IMR-90 (cell line): ENCODE results near the gene C3. TPM values are rescaled to one million over a fixed set of nuclear protein-coding genes. Genes with fewer than 3 reads are reported as not detected.

ENCODE experiments used
- ATAC-seq: fragments of 200-7000 bp; cut with Tn5 transposase; 2 replicates; pipeline ENCODE4 v1.9.1; 2020; ENCODE audit warnings: low read depth, mild to moderate bottlenecking, moderate library complexity
- BruUV-seq: library from RNA; stranded (reverse); fragments of 400-500 nt; replicated peaks from 2 replicates; lab custom pipeline; 2021; lab: Mats Ljungman, UMichigan
- CTCF ChIA-PET: fragments of 300-600 bp; formaldehyde crosslinking; extraction: SDS; loops from one replicate; lab custom pipeline; 2021; ENCODE audit warnings: antibody characterized with exemption; lab: Yijun Ruan, JAX
- POLR2A ChIA-PET: fragments of 300-600 bp; sonication (Branson Sonifier 250); formaldehyde crosslinking; loops from one replicate; lab custom pipeline; 2022; ENCODE audit warnings: antibody characterized with exemption; ENCODE audit not compliant: unreplicated experiment; lab: Charles Lee
- DNase-seq: peaks from one replicate; pipeline ENCODE4 v3.0.0; 2013
- H2AFZ ChIP-seq: replicated peaks from 2 replicates; pipeline ENCODE3; 2013; ENCODE audit warnings: low read length, mild to moderate bottlenecking; ENCODE audit not compliant: poor library complexity
- H2AK5ac ChIP-seq: 2 replicates; pipeline ENCODE4 v1.6.1; 2013; ENCODE audit warnings: low read depth, low read length, inconsistent platforms
- H2AK9ac ChIP-seq: replicated peaks from 2 replicates; pipeline ENCODE3; 2013; ENCODE audit warnings: mild to moderate bottlenecking, low read depth, low read length, moderate library complexity; ENCODE audit not compliant: poor library complexity
- H2BK120ac ChIP-seq: 2 replicates; pipeline ENCODE4 v1.6.1; 2013; ENCODE audit warnings: low read depth, low read length, inconsistent platforms
- H2BK15ac ChIP-seq: 3 replicates; pipeline ENCODE4 v1.6.1; 2013; ENCODE audit warnings: low read depth, low read length, inconsistent platforms
- H2BK20ac ChIP-seq: 2 replicates; pipeline ENCODE4 v1.6.1; 2013; ENCODE audit warnings: low read depth, mild to moderate bottlenecking, inconsistent platforms, low read length, moderate library complexity
- H2BK5ac ChIP-seq: 2 replicates; pipeline ENCODE4 v1.6.1; 2013; ENCODE audit warnings: mild to moderate bottlenecking, low read depth, low read length, inconsistent platforms; ENCODE audit not compliant: poor library complexity, severe bottlenecking
- H3K14ac ChIP-seq: replicated peaks from 2 replicates; pipeline ENCODE4 v1.6.1; 2013; ENCODE audit warnings: low read depth, low read length, inconsistent platforms
- H3K18ac ChIP-seq: 2 replicates; pipeline ENCODE4 v1.6.1; 2013; ENCODE audit warnings: low read depth, low read length, control low read depth
- H3K23ac ChIP-seq: 2 replicates; pipeline ENCODE4 v1.6.1; 2013; ENCODE audit warnings: low read depth, low read length, inconsistent platforms
- H3K27ac ChIP-seq: 2 replicates; pipeline ENCODE4 v1.5.1; 2013; ENCODE audit warnings: mild to moderate bottlenecking, control low read depth, low read length; ENCODE audit not compliant: insufficient read depth
- H3K27me3 ChIP-seq: 2 replicates; pipeline ENCODE4 v1.6.1; 2013; ENCODE audit warnings: low read length; ENCODE audit not compliant: control insufficient read depth, insufficient read depth
- H3K36me3 ChIP-seq: 2 replicates; pipeline ENCODE4 v1.6.1; 2013; ENCODE audit warnings: low read length, mixed read lengths; ENCODE audit not compliant: control insufficient read depth, insufficient read depth
- H3K4ac ChIP-seq: 2 replicates; pipeline ENCODE4 v1.6.1; 2013; ENCODE audit warnings: low read depth, low read length, inconsistent platforms
- H3K4me1 ChIP-seq: 2 replicates; pipeline ENCODE4 v1.6.1; 2013; ENCODE audit warnings: low read length, mixed read lengths; ENCODE audit not compliant: control insufficient read depth, insufficient read depth
- H3K4me2 ChIP-seq: 2 replicates; pipeline ENCODE4 v1.6.1; 2013; ENCODE audit warnings: low read depth, mild to moderate bottlenecking, control low read depth, low read length, moderate library complexity
- H3K4me3 ChIP-seq: 2 replicates; pipeline ENCODE4 v1.5.1; 2013; ENCODE audit warnings: low read depth, mild to moderate bottlenecking, control low read depth, low read length, moderate library complexity; ENCODE audit not compliant: insufficient read depth
- H3K56ac ChIP-seq: 2 replicates; pipeline ENCODE4 v1.6.1; 2013; ENCODE audit warnings: low read length, inconsistent platforms; ENCODE audit not compliant: insufficient read depth; ENCODE audit errors: extremely low read depth
- H3K79me1 ChIP-seq, 2 experiments: 2 replicates each; pipeline ENCODE4 v1.6.1; 2013; ENCODE audit warnings: low read length in 2 of 2, inconsistent platforms in 1 of 2, low read depth in 1 of 2
- H3K9ac ChIP-seq: 2 replicates; pipeline ENCODE4 v1.6.1; 2013; ENCODE audit warnings: low read depth, low read length, control low read depth
- H3K9me1 ChIP-seq: 2 replicates; pipeline ENCODE4 v1.6.1; 2013; ENCODE audit warnings: low read length, inconsistent platforms; ENCODE audit not compliant: insufficient read depth
- H3K9me3 ChIP-seq: 2 replicates; pipeline ENCODE4 v1.6.1; 2013; ENCODE audit warnings: low read length; ENCODE audit not compliant: control insufficient read depth, insufficient read depth
- H4K20me1 ChIP-seq: 2 replicates; pipeline ENCODE4 v1.6.1; 2013; ENCODE audit warnings: low read length, inconsistent platforms; ENCODE audit not compliant: insufficient read depth
- H4K5ac ChIP-seq: 2 replicates; pipeline ENCODE4 v1.6.1; 2013; ENCODE audit warnings: mild to moderate bottlenecking, low read depth, low read length, control low read depth
- H4K8ac ChIP-seq, 2 experiments: 2 replicates each; pipeline ENCODE4 v1.6.1; 2013; ENCODE audit warnings: low read depth in 2 of 2, low read length in 2 of 2, control low read depth in 1 of 2, inconsistent platforms in 1 of 2
- H4K91ac ChIP-seq: 2 replicates; pipeline ENCODE4 v1.6.1; 2013; ENCODE audit warnings: low read depth, low read length, inconsistent platforms; ENCODE audit not compliant: insufficient read depth
- BHLHE40 ChIP-seq: fragments of 150-350 bp; IDR thresholded peaks from 2 replicates; pipeline ENCODE4 v1.6.1; 2016; ENCODE audit warnings: mild to moderate bottlenecking, low read depth, low read length
- CEBPB ChIP-seq: IDR thresholded peaks from 2 replicates; pipeline ENCODE4 v1.6.1; 2012; ENCODE audit warnings: low read depth, low read length, improper control_type of control experiment
- CHD1 ChIP-seq: IDR thresholded peaks from 2 replicates; pipeline ENCODE4 v1.6.1; 2012; ENCODE audit warnings: low read depth, low read length, improper control_type of control experiment
- FOS ChIP-seq: fragments of 150-350 bp; IDR thresholded peaks from 2 replicates; pipeline ENCODE4 v1.6.1; 2016; ENCODE audit warnings: low read depth, low read length
- MAFK ChIP-seq: IDR thresholded peaks from 2 replicates; pipeline ENCODE4 v1.6.1; 2012; ENCODE audit warnings: low read depth, low read length, improper control_type of control experiment
- MAZ ChIP-seq: IDR thresholded peaks from 2 replicates; pipeline ENCODE4 v1.6.1; 2012; ENCODE audit warnings: low read depth, mild to moderate bottlenecking, low read length, improper control_type of control experiment, moderate library complexity, borderline replicate concordance
- MXI1 ChIP-seq: IDR thresholded peaks from 2 replicates; pipeline ENCODE4 v1.6.1; 2012; ENCODE audit warnings: low read depth, mild to moderate bottlenecking, low read length, moderate library complexity, borderline replicate concordance
- NFE2L2 ChIP-seq: fragments of 150-350 bp; IDR thresholded peaks from 2 replicates; pipeline ENCODE4 v1.6.1; 2016; ENCODE audit warnings: low read depth, mild to moderate bottlenecking, low read length
- POLR2A ChIP-seq: IDR thresholded peaks from 2 replicates; pipeline ENCODE4 v1.6.1; 2012; ENCODE audit warnings: mild to moderate bottlenecking, low read depth, low read length
- RCOR1 ChIP-seq: IDR thresholded peaks from 2 replicates; pipeline ENCODE4 v1.6.1; 2012; ENCODE audit warnings: mild to moderate bottlenecking, low read length, improper control_type of control experiment; ENCODE audit not compliant: insufficient replicate concordance
- RFX5 ChIP-seq: IDR thresholded peaks from 2 replicates; pipeline ENCODE4 v1.8.0; 2012; ENCODE audit warnings: low read depth, mild to moderate bottlenecking, low read length, moderate library complexity
- WGBS, 2 experiments: methylation state at CpG; one replicate each; pipeline versions ENCODE4 v1.1.5 to v1.1.7; 2013; ENCODE audit warnings: missing lambda C conversion rate in 2 of 2; ENCODE audit not compliant: insufficient read length in 1 of 2; ENCODE audit errors: extremely low coverage in 2 of 2; 5-methylcytosine and 5-hydroxymethylcytosine counted together
- dilution Hi-C: fragments of 300-500 bp; cut with HindIII; formaldehyde crosslinking; loops from one replicate; pipeline ENCODE4 v1.14.3; 2018; ENCODE audit warnings: low sequenced_read_pairs; ENCODE audit not compliant: unreplicated experiment
- in situ Hi-C: fragments of 300-500 bp; cut with MboI; formaldehyde crosslinking; loops from 3 replicates; pipeline ENCODE4 v1.14.3; 2019; ENCODE audit warnings: low sequenced_read_pairs, inconsistent platforms, mixed read lengths
- intact Hi-C: fragments of 100-400 bp; cut with micrococcal nuclease; formaldehyde crosslinking; loops from 2 replicates; pipeline ENCODE4 v1.10.0; 2022
- polyA plus RNA-seq, 3 experiments: library from polyadenylated mRNA; depleted of rRNA; stranded (reverse); fragments of >200 nt; gene quantifications; 2 replicates each; pipeline ENCODE4 v1.2.3, GENCODE V29; 2012; ENCODE audit warnings: low replicate concordance in 1 of 3
- total RNA-seq: library from RNA; depleted of rRNA; stranded (reverse); fragments of >200 nt; gene quantifications from 2 replicates; pipeline ENCODE4 v1.2.3, GENCODE V29; 2012
- TF ChIP-seq, protein P1 (sequence below): fragments of 150-350 bp; IDR thresholded peaks from 2 replicates; pipeline ENCODE4 v1.6.1; 2016; ENCODE audit warnings: low read depth, mild to moderate bottlenecking, low read length, moderate library complexity, borderline replicate concordance

Gene C3
- total and polyA plus RNA-seq, 2 of the 4 experiments (the other 2 are of a cell fraction), result 0.36 TPM; not detected in 1

DNA sequence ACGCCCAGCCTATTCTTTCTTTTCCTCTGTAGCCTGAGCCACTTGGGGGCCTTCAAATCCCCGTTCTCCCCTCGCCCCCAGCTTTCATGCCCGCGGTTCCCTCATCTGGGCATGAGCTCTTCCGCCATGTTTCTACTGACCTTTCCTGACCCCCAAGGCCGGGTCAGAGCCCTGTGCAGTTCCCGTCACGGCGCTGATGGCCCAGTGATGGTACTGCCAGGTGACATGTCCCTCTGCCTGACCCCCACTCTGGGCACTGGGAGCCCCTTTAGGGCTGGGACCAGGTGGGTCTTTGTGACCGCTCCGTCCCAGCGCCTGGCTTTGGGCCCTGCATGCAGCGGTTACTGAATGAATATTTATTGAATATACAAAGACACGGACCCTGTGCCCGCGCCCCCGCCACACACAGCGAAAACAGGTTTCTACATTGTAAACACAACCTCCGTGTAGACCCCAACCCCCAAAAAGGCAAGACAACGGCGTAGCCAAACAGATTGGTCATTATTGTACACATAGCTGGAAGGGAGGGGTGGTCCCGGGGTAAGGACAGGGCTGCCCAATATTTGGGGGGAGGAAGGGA lies 9.2 kb upstream of the C3 start (continued):
- no peak for TF ChIP-seq RFX5
- no peak for TF ChIP-seq MXI1
- no peak for TF ChIP-seq BHLHE40
- no peak for TF ChIP-seq MAZ

DNA sequence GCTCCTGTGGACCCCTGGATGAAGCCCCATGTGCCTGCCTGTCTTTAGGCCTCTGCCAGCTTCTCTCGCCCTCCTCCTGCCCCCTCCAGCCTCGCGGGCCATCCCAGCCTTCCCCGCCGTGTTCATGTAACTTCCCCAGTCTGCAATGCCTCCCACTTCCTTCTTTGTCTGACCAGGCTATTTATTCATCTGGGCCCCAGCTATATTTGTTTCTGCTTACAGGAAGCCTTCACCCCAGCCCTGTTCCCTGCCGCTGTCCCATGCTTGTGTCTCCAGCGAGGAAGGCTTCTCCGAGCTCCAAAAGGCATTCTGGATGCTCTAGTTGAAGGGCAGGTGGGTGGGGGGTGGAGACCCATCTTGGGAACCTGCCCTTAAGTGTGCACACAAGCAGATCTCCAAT lies 7.9 kb upstream of the C3 start:
- H3K23ac ChIP-seq, result no peak overlapping the region
- no peak overlapping the region for H4K5ac ChIP-seq
- ChIA-PET POLR2A (no interaction called here), CTCF (no interaction called here)
- no peak overlapping the region for H3K9ac ChIP-seq
- WGBS, 2 experiments, result 61% methylated on average over 5 of the region's 8 CpGs; no CpG with 5 or more reads in 1 of the 2 experiments
- H2BK5ac ChIP-seq, result no peak overlapping the region
- dilution Hi-C loops, result no loop called here
- no peaks in the 10 kb centered on the region for H3K79me1 ChIP-seq
- no peak for TF ChIP-seq CHD1
- TF ChIP-seq POLR2A, result no peak
- TF ChIP-seq RCOR1, result no peak
- no peak for TF ChIP-seq FOS
- TF ChIP-seq CEBPB, result no peak
- TF ChIP-seq MAZ, result no peak
- TF ChIP-seq RFX5, result no peak
- TF ChIP-seq MXI1, result no peak
- TF ChIP-seq, protein P1, sequence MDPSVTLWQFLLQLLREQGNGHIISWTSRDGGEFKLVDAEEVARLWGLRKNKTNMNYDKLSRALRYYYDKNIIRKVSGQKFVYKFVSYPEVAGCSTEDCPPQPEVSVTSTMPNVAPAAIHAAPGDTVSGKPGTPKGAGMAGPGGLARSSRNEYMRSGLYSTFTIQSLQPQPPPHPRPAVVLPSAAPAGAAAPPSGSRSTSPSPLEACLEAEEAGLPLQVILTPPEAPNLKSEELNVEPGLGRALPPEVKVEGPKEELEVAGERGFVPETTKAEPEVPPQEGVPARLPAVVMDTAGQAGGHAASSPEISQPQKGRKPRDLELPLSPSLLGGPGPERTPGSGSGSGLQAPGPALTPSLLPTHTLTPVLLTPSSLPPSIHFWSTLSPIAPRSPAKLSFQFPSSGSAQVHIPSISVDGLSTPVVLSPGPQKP, result no peak
- no peak for TF ChIP-seq MAFK
- no peak for TF ChIP-seq BHLHE40
- no peak for TF ChIP-seq NFE2L2
- H3K9me3 ChIP-seq, result no peaks in the 10 kb centered on the region
- no peak overlapping the region for H3K4me3 ChIP-seq
- intact Hi-C loops, result no loop called here
- no peak overlapping the region for H3K14ac ChIP-seq
- no peak overlapping the region for H3K27ac ChIP-seq
- no peak for ATAC-seq
- no peak overlapping the region for H4K8ac ChIP-seq
- no peaks in the 10 kb centered on the region; the same call in 1 of the 2 replicates for H3K9me1 ChIP-seq
- no peaks in the 10 kb centered on the region for H4K20me1 ChIP-seq
- no peak overlapping the region for H3K4ac ChIP-seq
- H3K18ac ChIP-seq, result no peak overlapping the region
- H2BK120ac ChIP-seq, result no peak overlapping the region
- no peak overlapping the region for H2AFZ ChIP-seq
- H4K91ac ChIP-seq, result no peak overlapping the region
- H2AK9ac ChIP-seq, result no peak overlapping the region
- no peaks in the 10 kb centered on the region for H3K27me3 ChIP-seq
- no peak overlapping the region for H2BK15ac ChIP-seq
- H2BK20ac ChIP-seq, result no peak overlapping the region
- BruUV-seq, result no TSS peak
- in situ Hi-C loops, result no loop called here
- no peak overlapping the region for H3K56ac ChIP-seq
- H3K36me3 ChIP-seq, result peaks cover 11% of the 10 kb centered on the region; the same call in 1 of the 2 replicates
- no peak overlapping the region for H3K4me2 ChIP-seq
- no peak for DNase-seq
- no peak overlapping the region for H2AK5ac ChIP-seq
- no peaks in the 10 kb centered on the region for H3K4me1 ChIP-seq
